Fibroblast of skin of left biceps (primary cell): Measurements from ENCODE around the gene FAS.

Experiments used
- DNase-seq, 2 experiments: peaks; one replicate each; pipeline ENCODE4 v3.0.0-alpha.2; 2013; ENCODE audit warnings: low read depth in 2 of 2

The FAS gene

DNA sequence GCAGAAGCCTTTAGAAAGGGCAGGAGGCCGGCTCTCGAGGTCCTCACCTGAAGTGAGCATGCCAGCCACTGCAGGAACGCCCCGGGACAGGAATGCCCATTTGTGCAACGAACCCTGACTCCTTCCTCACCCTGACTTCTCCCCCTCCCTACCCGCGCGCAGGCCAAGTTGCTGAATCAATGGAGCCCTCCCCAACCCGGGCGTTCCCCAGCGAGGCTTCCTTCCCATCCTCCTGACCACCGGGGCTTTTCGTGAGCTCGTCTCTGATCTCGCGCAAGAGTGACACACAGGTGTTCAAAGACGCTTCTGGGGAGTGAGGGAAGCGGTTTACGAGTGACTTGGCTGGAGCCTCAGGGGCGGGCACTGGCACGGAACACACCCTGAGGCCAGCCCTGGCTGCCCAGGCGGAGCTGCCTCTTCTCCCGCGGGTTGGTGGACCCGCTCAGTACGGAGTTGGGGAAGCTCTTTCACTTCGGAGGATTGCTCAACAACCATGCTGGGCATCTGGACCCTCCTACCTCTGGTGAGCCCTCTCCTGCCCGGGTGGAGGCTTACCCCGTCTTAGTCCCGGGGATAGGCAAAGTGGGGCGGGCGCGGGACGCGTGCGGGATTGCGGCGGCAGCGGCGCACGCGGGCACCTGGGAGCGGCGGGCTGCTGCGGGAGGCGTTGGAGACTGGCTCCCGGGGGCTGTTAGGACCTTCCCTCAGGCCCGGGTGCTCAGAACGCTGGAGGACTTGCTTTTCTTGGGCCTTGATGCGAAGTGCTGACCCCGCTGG lies at the start of gene FAS:
Gene FAS (plus strand): TSS at position 415 of the 777 bp plus-strand sequence. CDS start 79 bp downstream, at position 494.
- no peak for DNase-seq

DNA sequence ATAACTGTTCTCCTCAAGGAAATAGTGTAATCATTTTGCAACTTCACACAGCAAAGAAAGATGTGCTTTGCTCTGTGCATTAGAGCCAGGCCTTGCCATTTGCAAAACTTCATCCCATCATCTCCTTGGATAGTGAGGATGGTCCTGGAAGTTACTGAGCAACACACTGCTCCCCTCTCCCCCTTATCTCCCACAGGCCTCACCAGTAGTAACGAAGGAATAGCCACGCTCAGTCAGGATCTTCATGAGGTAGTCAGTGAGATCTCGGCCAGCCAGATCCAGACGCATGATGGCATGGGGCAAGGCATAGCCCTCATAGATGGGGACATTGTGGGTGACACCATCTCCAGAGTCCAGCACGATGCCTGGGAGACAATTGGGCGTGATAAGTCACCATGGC lies 49.6 kb upstream of the FAS start:
- no peak for DNase-seq

DNA sequence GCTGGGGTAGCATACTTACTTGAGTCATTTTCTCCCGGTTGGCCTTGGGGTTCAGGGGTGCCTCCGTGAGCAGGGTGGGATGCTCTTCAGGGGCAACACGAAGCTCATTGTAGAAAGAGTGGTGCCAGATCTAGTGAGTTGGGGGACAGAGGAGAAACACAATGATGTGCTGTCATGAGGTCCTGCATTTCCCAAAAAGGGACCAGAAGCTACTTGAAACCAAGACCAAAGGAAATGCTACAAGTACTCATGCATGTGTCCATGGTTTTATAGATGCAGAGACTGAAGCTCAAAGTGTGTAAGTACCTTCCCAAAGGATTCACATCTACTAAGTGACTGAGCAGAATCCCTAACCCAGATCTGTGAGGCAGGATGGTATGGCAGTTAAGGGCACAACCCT lies 46.8 kb upstream of the FAS start:
- DNase-seq, result no peak

DNA sequence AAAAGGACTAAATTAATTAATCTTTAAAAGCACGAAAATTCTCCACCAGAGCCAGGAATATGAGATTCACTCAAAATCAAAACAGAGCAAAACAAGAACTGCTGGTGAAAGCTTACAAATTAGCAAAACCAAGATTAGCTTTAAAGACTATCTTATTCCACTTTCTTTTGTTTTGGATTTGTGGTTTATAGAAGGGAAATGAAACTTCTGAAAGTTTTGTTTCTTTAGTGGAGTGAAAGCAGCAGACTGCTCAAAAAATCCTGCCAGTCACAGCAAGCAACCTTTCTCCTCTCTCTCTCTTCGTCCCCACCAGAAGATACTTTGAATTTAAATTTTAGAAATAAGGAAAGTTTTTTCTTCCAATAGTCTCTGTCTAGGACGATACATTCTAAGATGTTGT lies 45.8 kb upstream of the FAS start:
- DNase-seq, result no peak

DNA sequence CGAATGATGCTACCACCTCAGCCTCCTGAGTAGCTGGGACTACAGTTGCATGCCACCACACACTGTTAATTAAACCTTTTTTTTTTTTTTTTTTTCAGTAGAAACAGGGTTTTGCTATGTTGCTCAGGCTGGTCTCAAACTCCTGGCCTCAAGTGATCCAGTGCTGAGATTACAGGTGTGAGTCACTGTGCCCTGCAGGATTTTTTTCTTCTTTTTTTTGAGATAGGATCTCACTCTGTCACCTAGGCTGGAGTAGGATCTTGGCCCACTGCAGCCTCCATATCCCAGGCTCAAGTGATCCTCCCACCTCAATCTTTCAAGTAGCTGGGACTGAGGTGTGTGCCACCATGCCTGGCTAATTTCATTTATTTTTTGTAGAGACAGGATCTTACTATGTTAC lies 44.4 kb upstream of the FAS start:
- no peak for DNase-seq

GRCh38 chr10:88946965-88947590 lies 43.5 kb upstream of the FAS start:
- no peak for DNase-seq

DNA sequence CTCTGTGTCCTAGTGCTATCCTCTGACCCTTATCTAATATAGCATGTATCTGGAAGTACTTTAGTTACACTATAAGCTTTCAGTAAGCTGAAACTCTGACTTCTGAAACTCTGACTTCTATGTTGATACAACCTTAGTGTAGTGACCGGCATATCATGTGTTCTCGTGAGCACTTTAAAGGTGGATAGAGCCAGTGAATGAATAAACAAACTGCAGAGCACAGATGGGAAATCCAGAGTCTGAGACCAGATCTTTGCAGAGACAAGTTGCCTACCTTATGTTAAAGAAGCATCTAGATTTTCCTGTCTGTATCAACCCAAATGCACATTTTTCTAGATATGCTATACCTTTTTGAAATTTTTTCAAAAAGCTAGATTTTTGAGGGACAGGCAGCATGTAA lies 41.5 kb upstream of the FAS start:
- no peak for DNase-seq

DNA sequence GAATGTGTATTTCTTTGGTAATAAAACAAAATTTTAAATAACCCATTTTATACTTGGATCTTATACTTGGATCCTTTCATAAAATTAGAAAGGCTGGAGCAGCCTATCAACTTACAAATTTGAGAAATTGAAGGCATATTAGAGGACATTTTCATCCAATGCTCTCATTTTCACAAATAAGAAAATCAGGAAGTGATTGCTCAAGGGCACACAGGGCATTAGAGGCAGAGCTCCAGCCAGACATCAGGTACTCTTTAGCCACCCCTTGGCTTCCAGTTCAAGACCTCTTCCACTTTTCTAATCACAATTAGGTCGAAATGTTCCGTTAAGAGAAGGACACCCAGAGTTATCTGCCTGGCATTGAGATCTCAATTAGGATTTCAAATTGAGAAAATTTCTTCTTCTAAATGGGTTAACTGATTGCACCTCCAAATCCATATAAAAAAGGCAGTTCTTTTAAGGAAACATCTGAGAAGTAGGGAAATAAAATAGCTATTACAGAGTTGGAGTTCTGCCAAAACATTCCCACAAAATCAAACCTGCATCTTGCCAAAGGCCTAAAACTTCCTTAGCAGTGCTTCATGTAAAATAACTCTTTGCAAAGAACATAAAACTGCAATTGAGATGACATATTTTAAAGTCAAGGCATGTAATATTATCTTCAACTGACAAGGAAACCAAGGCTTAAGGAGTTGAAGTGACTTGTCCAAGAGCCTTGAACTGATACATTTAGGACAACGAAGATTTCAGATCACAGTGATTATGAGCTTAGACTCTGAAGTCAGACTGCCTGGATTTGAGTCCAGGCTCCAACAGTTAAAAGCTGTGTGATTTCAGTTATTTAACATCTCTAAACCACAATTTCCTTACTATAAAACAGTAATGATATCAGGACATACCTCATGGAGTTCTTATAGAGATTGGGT lies 40.4 kb upstream of the FAS start:
- DNase-seq, result no peak

GRCh38 chr10:88952647-88953111 lies 37.9 kb upstream of the FAS start, which contains the start of gene ACTA2:
Gene ACTA2, minus strand, starts transcription at chr10:88952773. Its CDS starts 3,843 bp downstream, at chr10:88948930.
- DNase-seq, result peak; percentile 74 to 75

DNA sequence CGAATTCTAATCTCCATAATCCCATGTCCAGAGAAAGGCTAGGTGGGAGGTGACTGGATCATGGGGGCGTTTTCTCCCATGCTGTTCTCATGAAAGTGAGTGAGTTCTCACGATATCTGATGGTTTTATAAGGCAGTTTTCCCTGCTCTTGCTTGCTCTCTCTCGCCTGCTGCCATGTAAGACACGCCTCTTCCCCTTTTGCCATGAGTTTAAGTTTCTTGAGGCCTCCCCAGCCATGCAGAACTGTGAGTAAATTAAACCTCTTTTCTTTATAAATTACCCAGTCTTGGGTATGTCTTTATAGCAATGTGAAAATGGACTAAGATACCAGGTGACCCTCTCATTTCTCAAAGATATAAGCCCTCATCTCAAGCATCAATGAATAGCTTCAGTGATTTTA lies 36.9 kb upstream of the FAS start:
- DNase-seq, result no peak

DNA sequence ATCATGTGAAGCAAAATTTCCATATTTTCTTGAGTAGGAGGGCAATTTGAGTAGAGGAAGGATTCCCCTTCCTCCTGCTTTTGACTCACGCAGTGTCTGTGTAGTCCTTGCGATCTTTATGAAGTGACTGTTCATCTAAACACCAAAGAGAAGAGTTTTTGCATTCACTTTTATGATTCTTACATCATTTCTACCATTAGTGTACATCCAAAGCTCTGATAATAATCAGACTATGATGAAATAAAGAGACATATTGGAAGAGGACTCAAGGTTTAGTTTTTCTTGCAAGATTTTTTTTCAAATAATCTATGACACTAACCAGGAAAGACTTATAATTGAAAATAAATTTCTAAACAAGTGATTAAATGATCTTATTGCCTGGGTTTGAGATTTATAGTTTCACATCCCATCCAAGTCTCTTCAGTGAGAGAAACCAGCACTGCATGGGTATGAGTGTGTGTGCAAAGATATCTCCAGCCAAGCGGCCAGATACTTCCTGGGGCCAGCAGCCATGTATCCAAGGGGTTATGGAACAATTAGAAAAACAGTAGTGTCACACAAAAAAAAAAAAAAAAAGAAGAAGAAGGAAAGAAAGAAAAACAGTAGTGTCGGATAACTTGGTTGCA lies 36.0 kb upstream of the FAS start:
- DNase-seq, result no peak

DNA sequence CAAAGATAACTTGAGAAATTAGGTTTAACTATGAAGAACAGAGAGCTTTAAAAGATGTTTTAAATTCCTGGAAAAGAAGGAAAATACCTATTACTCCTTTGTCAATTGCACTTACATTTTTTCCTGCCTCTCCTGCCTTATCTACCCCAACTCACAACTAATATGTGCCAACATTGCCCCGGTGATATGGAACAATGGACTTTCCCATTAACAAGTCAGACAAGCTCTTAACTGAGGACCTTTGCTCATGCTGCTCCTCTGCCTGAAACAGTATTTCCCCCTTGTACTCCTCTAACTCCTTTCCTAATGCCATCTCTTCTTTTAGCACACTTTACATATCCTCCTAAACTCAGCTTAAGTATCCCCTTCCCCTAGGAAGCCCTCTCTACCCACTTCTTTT lies 33.2 kb upstream of the FAS start:
- DNase-seq, result no peak

DNA sequence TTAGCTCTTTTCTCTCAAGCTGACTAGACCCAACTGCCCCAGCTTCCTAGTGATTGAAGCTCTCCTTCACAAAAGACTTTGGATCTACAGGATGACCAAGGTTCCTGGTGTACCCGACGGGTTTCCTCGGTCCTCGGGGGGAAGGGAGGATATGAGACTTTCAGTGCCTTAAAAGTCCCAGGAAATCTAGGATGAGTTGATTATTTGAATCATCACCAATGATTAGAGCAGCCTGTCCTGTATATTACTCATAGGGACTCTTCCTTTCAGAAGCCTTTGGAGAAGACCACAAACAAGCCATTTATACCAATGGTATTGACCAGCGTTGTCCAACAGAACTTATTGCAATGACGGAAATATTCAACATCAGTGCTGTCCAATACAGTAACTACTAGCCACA lies 31.9 kb upstream of the FAS start:
- no peak for DNase-seq

GRCh38 chr10:88960802-88961201 lies 29.8 kb upstream of the FAS start:
- DNase-seq, result no peak

DNA sequence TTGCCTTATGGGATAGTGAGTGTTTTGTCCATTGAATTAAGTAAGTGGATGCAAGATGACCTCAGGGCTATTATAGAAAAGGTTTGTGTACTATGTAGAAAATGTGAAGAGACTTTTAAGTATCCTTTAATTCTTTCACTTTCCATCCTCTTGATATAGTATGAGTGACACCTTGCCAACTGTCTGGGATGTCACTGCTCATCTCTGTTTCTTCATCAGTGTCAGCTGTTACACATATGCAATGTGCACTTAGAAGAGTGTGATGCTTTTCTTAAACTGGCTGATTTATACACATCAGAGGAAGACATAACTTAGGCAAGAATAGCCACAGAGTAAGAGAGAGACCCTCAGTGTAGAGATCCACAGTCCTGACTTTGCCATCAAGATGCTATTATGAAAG lies 29.3 kb upstream of the FAS start:
- DNase-seq, result no peak

DNA sequence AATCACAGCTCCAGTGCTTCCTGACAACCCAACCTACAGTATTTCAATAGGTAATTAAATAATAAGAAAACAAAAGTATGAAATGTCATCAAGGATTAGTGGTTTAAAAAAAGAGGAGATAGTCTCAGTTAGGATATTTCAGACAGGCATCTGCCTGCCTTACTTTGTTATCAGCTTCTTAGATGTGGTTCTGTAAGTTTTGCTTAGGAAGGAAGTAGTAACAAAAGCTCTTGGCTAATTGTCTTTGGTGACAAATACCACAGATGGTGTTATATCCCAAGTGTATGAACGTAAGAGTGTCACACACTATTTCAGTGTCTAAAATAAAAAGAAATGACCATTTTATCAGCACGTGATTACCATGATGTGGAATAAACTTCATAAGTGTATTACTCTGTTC lies 28.3 kb upstream of the FAS start:
- no peak for DNase-seq

GRCh38 chr10:88963318-88963717 lies 27.3 kb upstream of the FAS start:
- no peak for DNase-seq

- DNase-seq, result no peak
Measured at GRCh38 chr10:88964360-88964759, 26.2 kb upstream of the FAS start.

GRCh38 chr10:88964869-88965415 lies 25.7 kb upstream of the FAS start:
- DNase-seq, result no peak

GRCh38 chr10:88966797-88967196 lies 23.8 kb upstream of the FAS start:
- DNase-seq, result no peak

DNA sequence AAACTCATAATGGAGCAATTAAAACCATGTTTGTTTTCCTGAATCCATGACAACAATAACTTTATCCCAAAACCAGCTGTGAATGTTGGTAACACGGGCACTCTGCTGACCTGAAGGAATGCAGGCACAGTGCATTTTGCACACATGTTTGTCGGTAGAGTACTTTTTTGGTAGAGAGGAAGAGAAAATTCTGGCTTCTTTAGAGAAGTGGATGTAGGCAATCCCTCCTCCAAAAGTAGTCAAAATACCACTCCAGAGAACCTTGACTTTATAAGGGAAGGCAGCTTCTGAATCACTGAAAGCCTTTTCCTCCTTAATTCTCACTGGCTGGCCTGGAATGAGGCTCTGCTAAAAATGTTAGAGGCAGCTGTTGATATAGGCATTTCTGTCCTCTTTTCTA lies 22.2 kb upstream of the FAS start:
- no peak for DNase-seq
